ENCODE results near the gene CPSF6. TPM values are rescaled to one million over a fixed set of nuclear protein-coding genes. Genes with fewer than 3 reads are reported as not detected.
A peak's percentile ranks its signal among the peaks of the same experiment; 100 is the strongest.

CPSF6 gene
- total and polyA plus RNA-seq, 2 of the 8 experiments (the other 6 are each of a cell fraction or from before 2014, with no cell fraction given) = 92.7 to 167 TPM

- H2BK20ac ChIP-seq (ENCODE audit: low read length) = no peak overlapping the region
- no peak overlapping the region for H2AFZ ChIP-seq (ENCODE audit: low read length)
- no peak overlapping the region for H4K91ac ChIP-seq (replicated peaks; ENCODE audit: insufficient read length, low read length)
- POLR2A ChIA-PET (ENCODE audit: partially characterized antibody) = interaction anchor here (0.8 to 4.1 kb wide), 5 partner anchors 8 to 92 kb away, joined by 3 to 48 read pairs (median 5); partner anchors contain the start of gene CPSF6
- H3K9me3 ChIP-seq (ENCODE audit: insufficient read depth in 2 of 2, low read depth in 1 of 2, low read length in 1 of 2) = no peaks in the 10 kb centered on the region
- H3K79me1 ChIP-seq (ENCODE audit: low read depth, low read length) = peaks cover 3% of the 10 kb centered on the region; the same call in 1 of the 2 replicates
- H4K5ac ChIP-seq (ENCODE audit: insufficient read length, low read depth, low read length) = no peak overlapping the region
- CTCF ChIA-PET (ENCODE audit: partially characterized antibody) = interaction anchor here (0.5 to 6.3 kb wide), 31 partner anchors 10 to 387 kb away, joined by 3 to 90 read pairs (median 4); partner anchors contain the start of gene CPSF6
- H3K27ac ChIP-seq (ENCODE audit: low read depth, low read length) = no peak overlapping the region
- H3K27me3 ChIP-seq (replicated peaks in 1 of 4; ENCODE audit: control insufficient read depth in 3 of 4, extremely low read depth in 1 of 4, insufficient read depth in 3 of 4, low read length in 3 of 4) = no peaks in the 10 kb centered on the region
- no peak overlapping the region for H3K23ac ChIP-seq (ENCODE audit: insufficient read length)
- H3K23me2 ChIP-seq (ENCODE audit: low read depth, low read length) = no peaks in the 10 kb centered on the region
- peaks cover 3 to 79% of the 10 kb centered on the region in 2 experiments; a peak in 3 of 4 replicates for H3K79me2 ChIP-seq (ENCODE audit: control insufficient read depth in 1 of 2, insufficient read depth in 2 of 2, low read length in 2 of 2)
- peaks cover 13 to 65% (median 37%) of the 10 kb centered on the region in 4 experiments for H3K36me3 ChIP-seq (ENCODE audit: control insufficient read depth in 2 of 4, insufficient read depth in 4 of 4, low read length in 3 of 4)
- H3K4ac ChIP-seq (replicated peaks; ENCODE audit: insufficient read length, low read depth, low read length) = no peak overlapping the region
- H3K4me1 ChIP-seq (replicated peaks in 1 of 4; ENCODE audit: control insufficient read depth in 3 of 4, insufficient read depth in 4 of 4, low read length in 3 of 4) = peaks cover 0 to 3% (median 0%) of the 10 kb centered on the region in 4 experiments; a peak in 1 of 7 replicates
- no peak for DNase-seq (ENCODE audit: low read depth in 1 of 2, low spot score in 2 of 2)
- no peak overlapping the region for H3K14ac ChIP-seq (ENCODE audit: insufficient read length)
- no peak overlapping the region for H2BK15ac ChIP-seq (ENCODE audit: low read length)
- H3K4me3 ChIP-seq (ENCODE audit: extremely low read depth in 1 of 4, insufficient read depth in 2 of 4, low read depth in 3 of 4, low read length in 4 of 4) = no peak overlapping the region
- H3K4me2 ChIP-seq (ENCODE audit: insufficient read depth in 1 of 2, low read depth in 2 of 2, low read length in 2 of 2) = no peak overlapping the region
- no peak for FAIRE-seq
- H3K56ac ChIP-seq (replicated peaks; ENCODE audit: insufficient read length, low read depth, low read length) = no peak overlapping the region
- H3K18ac ChIP-seq (ENCODE audit: extremely low read depth, low read length) = no peak overlapping the region
- H4K8ac ChIP-seq (ENCODE audit: extremely low read depth, insufficient read depth, low read length) = no peak overlapping the region
- peaks cover 12 to 22% of the 10 kb centered on the region in 2 experiments for H4K20me1 ChIP-seq (replicated peaks in 1 of 2; ENCODE audit: control insufficient read depth in 1 of 2, insufficient read depth in 2 of 2, low read length in 2 of 2)
- H3K9ac ChIP-seq (replicated peaks in 1 of 4; ENCODE audit: extremely low read depth in 1 of 4, low read depth in 3 of 4, low read length in 3 of 4) = no peak overlapping the region
- H2AK5ac ChIP-seq (ENCODE audit: low read depth, low read length) = no peak overlapping the region
- no peak overlapping the region for H2BK5ac ChIP-seq (ENCODE audit: low read depth, low read length)
- no peak for TF ChIP-seq MAX (IDR thresholded peaks at IDR 0.05)
- TF ChIP-seq CHD1 (IDR thresholded peaks at IDR 0.05; ENCODE audit: low read depth, low read length) = no peak
- peak in 2 of 3 experiments; percentile 46 to 59; a peak in 2 of 4 replicates for TF ChIP-seq CTCF (IDR thresholded peaks at IDR 0.05; ENCODE audit: control extremely low read depth in 1 of 3, insufficient read depth in 1 of 3, low read depth in 1 of 3, low read length in 3 of 3)
- peak; percentile 70 to 72 for TF ChIP-seq RAD21 (IDR thresholded peaks at IDR 0.05 in 1 of 2, conservative IDR thresholded peaks at IDR 0.05 in 1 of 2; ENCODE audit: low read depth in 2 of 2, low read length in 2 of 2)
- H2BK12ac ChIP-seq (ENCODE audit: low read depth, low read length) = no peak overlapping the region
- H2BK120ac ChIP-seq (replicated peaks; ENCODE audit: low read depth, low read length) = no peak overlapping the region
Observed at GRCh38 chr12:69254046-69254445, 14.7 kb downstream of the CPSF6 start.
